ENCODE data around the gene FRY. TPM values are rescaled to one million over a fixed set of nuclear protein-coding genes. Genes with fewer than 3 reads are reported as not detected.

Gene FRY
- total and polyA plus RNA-seq, 2 of the 13 experiments (the other 11 are each of a cell fraction or from before 2014, with no cell fraction given), result 8.2 to 13.1 TPM

GRCh38 chr13:32142956-32143375, 111.4 kb downstream of the FRY start (continued):
- TF ChIP-seq RERE (CRISPR knock-in tag; IDR thresholded peaks at IDR 0.05; ENCODE audit: low read depth), result peak; percentile 81
- peak; percentile 98 for TF ChIP-seq NCOA2 (CRISPR knock-in tag; IDR thresholded peaks at IDR 0.05)
- peak; percentile 62; the same call in 1 of the 2 replicates for TF ChIP-seq GABPB1 (CRISPR knock-in tag; IDR thresholded peaks at IDR 0.05)
- TF ChIP-seq ZNF414 (CRISPR knock-in tag; IDR thresholded peaks at IDR 0.05), result peak; percentile 57; the same call in 1 of the 2 replicates
- peak in 1 of 2 experiments; percentile 81; a peak in 2 of 4 replicates for TF ChIP-seq ATF4 (CRISPR knock-in tag; IDR thresholded peaks at IDR 0.05)
- peak; percentile 51; the same call in 1 of the 2 replicates for TF ChIP-seq ZNF629 (CRISPR knock-in tag; conservative IDR thresholded peaks at IDR 0.05)
- TF ChIP-seq ZNF792 (CRISPR knock-in tag; IDR thresholded peaks at IDR 0.05), result peak; percentile 71
- no peak for TF ChIP-seq RAD51 (IDR thresholded peaks at IDR 0.05; ENCODE audit: borderline replicate concordance)
- TF ChIP-seq TFDP2 (CRISPR knock-in tag; IDR thresholded peaks at IDR 0.05), result peak; percentile 42; the same call in 1 of the 2 replicates
- no peak for TF ChIP-seq ZNF317 (CRISPR knock-in tag; IDR thresholded peaks at IDR 0.05)
- peak; percentile 80 to 86 for TF ChIP-seq NR2F1 (CRISPR knock-in tag; IDR thresholded peaks at IDR 0.05)
- TF ChIP-seq HNRNPL (IDR thresholded peaks at IDR 0.05; ENCODE audit: low read depth, low read length), result no peak
- TF ChIP-seq ZFP36L1 (CRISPR knock-in tag; IDR thresholded peaks at IDR 0.05), result peak; percentile 78; the same call in 1 of the 2 replicates
- peak; percentile 69 for TF ChIP-seq ZNF557 (CRISPR knock-in tag; IDR thresholded peaks at IDR 0.05)
- TF ChIP-seq PCBP2 (optimal IDR thresholded peaks at IDR 0.05; ENCODE audit: low read depth, low read length, poor library complexity, severe bottlenecking), result no peak
- 0 out of 2 replicates have a peak, but pooled peaks have one; percentile 23 for TF ChIP-seq SKIL (CRISPR knock-in tag; IDR thresholded peaks at IDR 0.05; ENCODE audit: borderline replicate concordance)
- no peak for TF ChIP-seq SRSF1 (optimal IDR thresholded peaks at IDR 0.05; ENCODE audit: low read depth, low read length)
- TF ChIP-seq THAP11 (CRISPR knock-in tag; IDR thresholded peaks at IDR 0.05), result peak; percentile 72
- 0 out of 2 replicates have a peak, but pooled peaks have one; percentile 58 for TF ChIP-seq JUN (CRISPR knock-in tag; IDR thresholded peaks at IDR 0.05)
- no peak for TF ChIP-seq NONO (IDR thresholded peaks at IDR 0.05)
- TF ChIP-seq NONO (CRISPR knock-in tag; conservative IDR thresholded peaks at IDR 0.05), result peak; percentile 74

Data from HepG2 (cell line).